Astrocyte (in vitro differentiated cells and primary cell): ENCODE data around the gene CLMP. TPM values are rescaled to one million over a fixed set of nuclear protein-coding genes. Genes with fewer than 3 reads are reported as not detected.

ENCODE experiments used
- DNase-seq: peaks from one replicate; pipeline ENCODE4 v3.0.0-alpha.2; 2010; ENCODE audit warnings: low read depth
- FAIRE-seq: peaks from 2 replicates; lab custom pipeline; 2011; peaks lifted over from hg19 to GRCh38; lab: Jason Lieb, UNC
- H2AFZ ChIP-seq: 2 replicates; pipeline ENCODE4 v1.6.0; 2012; ENCODE audit warnings: low read depth, low read length, inconsistent platforms
- H3K27ac ChIP-seq: 2 replicates; pipeline ENCODE4 v1.5.1; 2011; ENCODE audit warnings: low read depth, low read length, inconsistent platforms
- H3K27me3 ChIP-seq: 2 replicates; pipeline ENCODE4 v1.6.0; 2011; ENCODE audit warnings: low read length, inconsistent platforms; ENCODE audit not compliant: insufficient read depth
- H3K36me3 ChIP-seq: 2 replicates; pipeline ENCODE4 v1.5.1; 2011; ENCODE audit warnings: low read length, inconsistent platforms; ENCODE audit not compliant: insufficient read depth
- H3K4me1 ChIP-seq: 2 replicates; pipeline ENCODE4 v1.5.1; 2011; ENCODE audit warnings: low read length, inconsistent platforms; ENCODE audit not compliant: insufficient read depth
- H3K4me2 ChIP-seq: 2 replicates; pipeline ENCODE4 v1.6.0; 2012; ENCODE audit warnings: low read length, inconsistent platforms
- H3K4me3 ChIP-seq: 2 replicates; pipeline ENCODE4 v1.5.1; 2011; ENCODE audit warnings: low read depth, mild to moderate bottlenecking, low read length, inconsistent platforms; ENCODE audit not compliant: insufficient read depth
- H3K79me2 ChIP-seq: 2 replicates; pipeline ENCODE4 v1.6.0; 2012; ENCODE audit warnings: mild to moderate bottlenecking, low read length, inconsistent platforms; ENCODE audit not compliant: insufficient read depth
- H3K9ac ChIP-seq: 2 replicates; pipeline ENCODE4 v1.6.0; 2012; ENCODE audit warnings: mild to moderate bottlenecking, low read length, inconsistent platforms
- H3K9me3 ChIP-seq: 2 replicates; pipeline ENCODE4 v1.5.1; 2012; ENCODE audit warnings: low read depth, mild to moderate bottlenecking, low read length, inconsistent platforms; ENCODE audit not compliant: insufficient read depth
- H4K20me1 ChIP-seq: 2 replicates; pipeline ENCODE4 v1.6.0; 2012; ENCODE audit warnings: low read length, inconsistent platforms; ENCODE audit not compliant: insufficient read depth
- H3K27ac Mint-ChIP-seq: one replicate; pipeline ENCODE4 v1.8.0; 2021; ENCODE audit warnings: mild to moderate bottlenecking, mixed read lengths; ENCODE audit not compliant: unreplicated experiment
- H3K27me3 Mint-ChIP-seq: one replicate; pipeline ENCODE4 v1.8.0; 2021; ENCODE audit warnings: low read depth, mixed read lengths; ENCODE audit not compliant: unreplicated experiment
- H3K36me3 Mint-ChIP-seq: one replicate; pipeline ENCODE4 v1.8.0; 2021; ENCODE audit warnings: low read depth, mixed read lengths; ENCODE audit not compliant: unreplicated experiment
- H3K4me1 Mint-ChIP-seq: one replicate; pipeline ENCODE4 v1.8.0; 2021; ENCODE audit warnings: low read depth, mixed read lengths; ENCODE audit not compliant: unreplicated experiment
- H3K4me3 Mint-ChIP-seq: one replicate; pipeline ENCODE4 v1.8.0; 2021; ENCODE audit warnings: mild to moderate bottlenecking, moderate library complexity, mixed read lengths; ENCODE audit not compliant: unreplicated experiment
- H3K9me3 Mint-ChIP-seq: one replicate; pipeline ENCODE4 v1.8.0; 2021; ENCODE audit warnings: mild to moderate bottlenecking, mixed read lengths; ENCODE audit not compliant: unreplicated experiment
- CTCF ChIP-seq: IDR thresholded peaks from 2 replicates; pipeline ENCODE4 v1.5.1; 2011; ENCODE audit warnings: low read depth, mild to moderate bottlenecking, inconsistent platforms, low read length, moderate library complexity; ENCODE audit not compliant: insufficient read depth
- EZH2 ChIP-seq: IDR thresholded peaks from 2 replicates; pipeline ENCODE4 v1.6.1; 2012; ENCODE audit warnings: mild to moderate bottlenecking, low read length, inconsistent platforms; ENCODE audit not compliant: insufficient read depth
- total RNA-seq: library from RNA; stranded (reverse); gene quantifications from 2 replicates; pipeline ENCODE4 v1.2.1, GENCODE V29; 2021

Gene CLMP
- total RNA-seq, 1 donor from 2014 or later, result 16.0 TPM

GRCh38 chr11:123062892-123063825 lies 131.9 kb downstream of the CLMP start:
- Histone ChIP-seq H3K36me3 (peaks cover 31% of the 10 kb centered on the region), H3K4me3 (peak overlapping the region; percentile 87), H2AFZ (peak overlapping the region; percentile 81), H3K9ac (peak overlapping the region; percentile 100), H3K27ac (peak overlapping the region; percentile 99), H3K79me2 (peaks cover 59% of the 10 kb centered on the region), H4K20me1 (peaks cover 37% of the 10 kb centered on the region), H3K9me3 (no peaks in the 10 kb centered on the region), H3K4me1 (peaks cover 33% of the 10 kb centered on the region), H3K4me2 (peak overlapping the region; percentile 97), H3K27me3 (no peaks in the 10 kb centered on the region)
- Mint-ChIP-seq H3K36me3 (peaks cover 32% of the 10 kb centered on the region), H3K4me3 (peak overlapping the region; percentile 99), H3K4me1 (peaks cover 34% of the 10 kb centered on the region), H3K27ac (peak overlapping the region; percentile 94), H3K27me3 (no peaks in the 10 kb centered on the region), H3K9me3 (no peaks in the 10 kb centered on the region)
- FAIRE-seq, result no peak
- TF ChIP-seq CTCF (no peak), EZH2 (no peak)
- peak; percentile 41 for DNase-seq

- H4K20me1 ChIP-seq, result peaks cover 46% of the 10 kb centered on the region
- peak; percentile 99 for DNase-seq
- H2AFZ ChIP-seq, result peak overlapping the region; percentile 81
- TF ChIP-seq CTCF (no peak), EZH2 (no peak)
- peaks cover 39% of the 10 kb centered on the region for H3K36me3 ChIP-seq
- peak overlapping the region; percentile 99 for H3K27ac ChIP-seq
- no peaks in the 10 kb centered on the region for H3K27me3 Mint-ChIP-seq
- peaks cover 42% of the 10 kb centered on the region for H3K4me1 Mint-ChIP-seq
- H3K27ac Mint-ChIP-seq, result peak overlapping the region; percentile 94
- H3K4me1 ChIP-seq, result peaks cover 37% of the 10 kb centered on the region
- H3K9ac ChIP-seq, result peak overlapping the region; percentile 100
- peaks cover 66% of the 10 kb centered on the region for H3K79me2 ChIP-seq
- H3K4me2 ChIP-seq, result peak overlapping the region; percentile 97
- H3K36me3 Mint-ChIP-seq, result peaks cover 35% of the 10 kb centered on the region
- peak overlapping the region; percentile 98 for H3K4me3 ChIP-seq
- H3K9me3 Mint-ChIP-seq, result no peaks in the 10 kb centered on the region
- no peaks in the 10 kb centered on the region for H3K9me3 ChIP-seq
- H3K4me3 Mint-ChIP-seq, result peak overlapping the region; percentile 99
- no peaks in the 10 kb centered on the region for H3K27me3 ChIP-seq
- FAIRE-seq, result no peak
Observed at GRCh38 chr11:123062158-123062891, 132.7 kb downstream of the CLMP start.
